KMS-11 (cell line): ENCODE data around the gene WNT8A.
A peak's percentile ranks its signal among the peaks of the same experiment; 100 is the strongest.

Experiments
- H2AFZ ChIP-seq: fragments of 200-600 bp; sonication (generic); 2 replicates; pipeline ENCODE4 v1.6.1; 2016; ENCODE audit warnings: antibody characterized with exemption, mixed run types, low read depth
- H3K27ac ChIP-seq: fragments of 200-600 bp; sonication (generic); 2 replicates; pipeline ENCODE4 v1.6.1; 2016; ENCODE audit warnings: mild to moderate bottlenecking, mixed run types
- H3K27me3 ChIP-seq: fragments of 200-600 bp; sonication (generic); 2 replicates; pipeline ENCODE4 v1.6.1; 2017; ENCODE audit warnings: mild to moderate bottlenecking, low read depth, mixed run types, moderate library complexity; ENCODE audit not compliant: insufficient read depth
- H3K36me3 ChIP-seq: fragments of 200-600 bp; sonication (generic); 2 replicates; pipeline ENCODE4 v1.6.1; 2017; ENCODE audit warnings: mild to moderate bottlenecking, mixed run types; ENCODE audit not compliant: insufficient read depth
- H3K4me1 ChIP-seq: fragments of 200-600 bp; sonication (generic); 2 replicates; pipeline ENCODE4 v1.6.1; 2016; ENCODE audit warnings: mild to moderate bottlenecking, low read depth, mixed run types; ENCODE audit not compliant: poor library complexity, severe bottlenecking
- H3K4me2 ChIP-seq: fragments of 200-600 bp; sonication (generic); 2 replicates; pipeline ENCODE4 v1.7.0; 2016; ENCODE audit warnings: mild to moderate bottlenecking, mixed run types
- H3K4me3 ChIP-seq: fragments of 200-600 bp; sonication (generic); IDR thresholded peaks from 2 replicates; pipeline ENCODE4 v1.6.1; 2017; ENCODE audit warnings: low read depth, low read length, mixed read lengths; ENCODE audit not compliant: insufficient read depth
- H3K79me2 ChIP-seq: fragments of 200-600 bp; sonication (generic); 2 replicates; pipeline ENCODE4 v1.6.1; 2016; ENCODE audit warnings: low read depth, mixed run types; ENCODE audit not compliant: insufficient read depth
- H3K9ac ChIP-seq: fragments of 200-600 bp; sonication (generic); 2 replicates; pipeline ENCODE4 v1.6.1; 2016; ENCODE audit warnings: mild to moderate bottlenecking, mixed run types
- H4K20me1 ChIP-seq: fragments of 200-600 bp; sonication (generic); 2 replicates; pipeline ENCODE4 v1.6.1; 2016; ENCODE audit warnings: mild to moderate bottlenecking, mixed run types; ENCODE audit not compliant: insufficient read depth
- CTCF ChIP-seq: fragments of 200-600 bp; sonication (generic); conservative IDR thresholded peaks from 2 replicates; pipeline ENCODE4 v1.6.1; 2017; ENCODE audit warnings: low read depth, mild to moderate bottlenecking, antibody characterized with exemption, low read length, moderate library complexity, mixed read lengths

The WNT8A gene

DNA sequence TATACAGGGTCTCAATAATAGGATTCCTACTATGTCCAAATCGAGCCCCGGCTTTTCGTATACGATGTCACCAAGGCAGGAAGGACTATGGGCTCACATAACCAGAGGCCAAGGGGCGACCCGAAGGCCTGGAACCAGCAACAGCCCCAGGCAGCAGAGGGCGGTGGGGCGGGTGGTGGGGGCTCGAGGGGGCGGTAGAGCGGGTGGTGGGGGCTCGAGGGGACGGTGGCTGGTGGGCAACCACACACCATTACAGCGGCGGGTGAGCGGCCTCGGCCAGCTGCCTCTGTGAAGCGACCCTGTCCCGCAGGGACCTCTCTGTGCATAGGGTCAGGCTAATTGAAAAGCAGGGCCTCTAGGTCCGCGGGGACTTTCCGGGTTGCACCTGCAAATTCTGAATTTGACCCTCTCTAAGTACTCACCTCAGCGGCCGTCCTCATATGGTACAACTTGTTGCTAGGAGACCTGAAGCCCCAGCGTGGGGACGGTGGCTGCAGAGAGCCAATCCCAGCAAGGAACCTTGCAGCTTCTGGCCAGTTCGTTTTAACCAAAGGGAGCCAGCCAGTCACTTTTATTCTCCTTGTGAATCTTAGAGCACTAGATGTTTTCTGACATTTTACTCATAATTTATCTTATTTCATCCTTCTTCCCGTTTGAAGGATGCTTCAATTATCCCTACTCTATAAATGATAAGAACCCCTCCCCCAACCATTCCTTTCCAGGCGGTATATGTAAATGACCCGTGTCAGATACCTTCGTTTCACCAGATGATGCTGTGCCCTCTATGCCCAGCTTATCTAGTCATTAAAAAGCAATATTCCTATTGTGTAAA lies 55.3 kb downstream of the WNT8A start, which contains the start of gene NME5:
TSS of gene NME5 (minus strand) at position 480 of the 832 bp plus-strand sequence. CDS start 648 bp downstream, outside the sequence.
- TF ChIP-seq CTCF: no peak
- Histone ChIP-seq H2AFZ (peak within 1 kb of the TSS; percentile 82), H4K20me1 (no peaks in the 10 kb centered on the region), H3K27ac (no peak within 1 kb of the TSS), H3K27me3 (no peaks in the 10 kb centered on the region), H3K36me3 (no peaks in the 10 kb centered on the region), H3K4me2 (peak within 1 kb of the TSS; percentile 92), H3K9ac (peak within 1 kb of the TSS; percentile 11; the same call in 1 of the 2 replicates), H3K4me1 (peaks cover 9% of the 10 kb centered on the region), H3K79me2 (no peaks in the 10 kb centered on the region), H3K4me3 (no peak within 1 kb of the TSS)

GRCh38 chr5:138139781-138140090 lies 55.9 kb downstream of the WNT8A start:
- H2AFZ ChIP-seq: peak overlapping the region; percentile 82
- TF ChIP-seq CTCF: no peak
- H3K4me3 ChIP-seq: no peak overlapping the region
- no peaks in the 10 kb centered on the region for H3K36me3 ChIP-seq
- H4K20me1 ChIP-seq: no peaks in the 10 kb centered on the region
- no peak overlapping the region for H3K9ac ChIP-seq
- H3K27me3 ChIP-seq: no peaks in the 10 kb centered on the region
- H3K4me2 ChIP-seq: peak overlapping the region; percentile 92
- peaks cover 9% of the 10 kb centered on the region for H3K4me1 ChIP-seq
- no peak overlapping the region for H3K27ac ChIP-seq
- H3K79me2 ChIP-seq: no peaks in the 10 kb centered on the region

- H3K4me1 ChIP-seq: peaks cover 9% of the 10 kb centered on the region
- no peak overlapping the region for H3K4me3 ChIP-seq
- no peaks in the 10 kb centered on the region for H3K36me3 ChIP-seq
- H3K27ac ChIP-seq: no peak overlapping the region
- H2AFZ ChIP-seq: peak overlapping the region; percentile 82; the same call in 1 of the 2 replicates
- TF ChIP-seq CTCF: no peak
- no peaks in the 10 kb centered on the region for H3K27me3 ChIP-seq
- no peaks in the 10 kb centered on the region for H3K79me2 ChIP-seq
- H4K20me1 ChIP-seq: no peaks in the 10 kb centered on the region
- H3K4me2 ChIP-seq: no peak overlapping the region; the same call in 1 of the 2 replicates
- H3K9ac ChIP-seq: no peak overlapping the region
Measured at GRCh38 chr5:138140268-138140667, 56.4 kb downstream of the WNT8A start.
